SK-N-SH treated with all-trans-retinoic acid at 6 μM for 48 hours (cell line): ENCODE measurements around the gene MAP3K20.

Source experiments
- ATAC-seq: fragments of 200-7000 bp; cut with Tn5 transposase; 3 replicates; pipeline ENCODE4 v1.9.1; 2020; ENCODE audit warnings: mild to moderate bottlenecking, moderate library complexity
- ARNTL ChIP-seq: fragments of 450-650 bp; formaldehyde crosslinking; IDR thresholded peaks from 2 replicates; pipeline ENCODE4 v1.5.0; 2020; ENCODE audit warnings: low read depth, mild to moderate bottlenecking, moderate library complexity, borderline replicate concordance
- BACH2 ChIP-seq: fragments of 250-450 bp; sonication (Bioruptor Pico); IDR thresholded peaks from 2 replicates; pipeline ENCODE4 v1.9.0; 2021; ENCODE audit warnings: mild to moderate bottlenecking, borderline replicate concordance
- CREB5 ChIP-seq: fragments of 250-450 bp; sonication (Bioruptor Pico); IDR thresholded peaks from 2 replicates; pipeline ENCODE4 v1.5.1; 2020; ENCODE audit warnings: low read depth, mild to moderate bottlenecking, moderate library complexity
- CSDC2 ChIP-seq: fragments of 250-450 bp; sonication (Bioruptor Pico); IDR thresholded peaks from 2 replicates; pipeline ENCODE4 v1.5.0; 2020; ENCODE audit warnings: mild to moderate bottlenecking, moderate library complexity
- GLIS3 ChIP-seq: fragments of 250-450 bp; sonication (Bioruptor Pico); IDR thresholded peaks from 2 replicates; pipeline ENCODE4 v1.5.0; 2020; ENCODE audit warnings: mild to moderate bottlenecking, moderate library complexity
- ISL1 ChIP-seq: fragments of 250-450 bp; sonication (Bioruptor Pico); IDR thresholded peaks from 2 replicates; pipeline ENCODE4 v2.1.2; 2022; ENCODE audit warnings: mild to moderate bottlenecking, moderate library complexity
- OSR1 ChIP-seq: fragments of 250-450 bp; sonication (Bioruptor Pico); IDR thresholded peaks from 2 replicates; pipeline ENCODE4 v1.8.0; 2022; ENCODE audit warnings: moderate library complexity, mild to moderate bottlenecking, inconsistent platforms
- PATZ1 ChIP-seq: fragments of 250-450 bp; sonication (Bioruptor Pico); IDR thresholded peaks from 2 replicates; pipeline ENCODE4 v1.8.0; 2020; ENCODE audit warnings: mild to moderate bottlenecking, moderate library complexity, borderline replicate concordance
- PPARA ChIP-seq: fragments of 250-450 bp; sonication (Bioruptor Pico); IDR thresholded peaks from 2 replicates; pipeline ENCODE4 v1.5.0; 2020; ENCODE audit warnings: mild to moderate bottlenecking, borderline replicate concordance
- RARB ChIP-seq: fragments of 250-450 bp; sonication (Bioruptor Pico); IDR thresholded peaks from 2 replicates; pipeline ENCODE4 v1.8.0; 2021; ENCODE audit warnings: mild to moderate bottlenecking, moderate library complexity
- TCF4 ChIP-seq: fragments of 250-450 bp; sonication (Bioruptor Pico); IDR thresholded peaks from 2 replicates; pipeline ENCODE4 v1.8.0; 2021; ENCODE audit warnings: mild to moderate bottlenecking, moderate library complexity, borderline replicate concordance
- TOX ChIP-seq: fragments of 250-450 bp; sonication (Bioruptor Pico); IDR thresholded peaks from 2 replicates; pipeline ENCODE4 v1.8.0; 2021; ENCODE audit warnings: mild to moderate bottlenecking, moderate library complexity, borderline replicate concordance
- ZC3H10 ChIP-seq: fragments of 250-450 bp; sonication (Bioruptor Pico); IDR thresholded peaks from 2 replicates; pipeline ENCODE4 v1.5.1; 2021; ENCODE audit warnings: mild to moderate bottlenecking, moderate library complexity
- ZFP3 ChIP-seq: fragments of 250-450 bp; sonication (Bioruptor Pico); IDR thresholded peaks from 2 replicates; pipeline ENCODE4 v1.5.0; 2020; ENCODE audit warnings: mild to moderate bottlenecking, moderate library complexity
- ZNF565 ChIP-seq: fragments of 450-650 bp; formaldehyde crosslinking; conservative IDR thresholded peaks from 2 replicates; pipeline ENCODE4 v1.5.0; 2020; ENCODE audit warnings: low read depth, mild to moderate bottlenecking, moderate library complexity
- ZNF70 ChIP-seq: fragments of 450-650 bp; formaldehyde crosslinking; IDR thresholded peaks from 2 replicates; pipeline ENCODE4 v1.5.0; 2020; ENCODE audit warnings: mild to moderate bottlenecking, moderate library complexity
- TF ChIP-seq, protein P1 (sequence below): fragments of 250-450 bp; sonication (Bioruptor Pico); IDR thresholded peaks from 2 replicates; pipeline ENCODE4 v1.8.0; 2021; ENCODE audit warnings: low read depth, mild to moderate bottlenecking, moderate library complexity, borderline replicate concordance
- TF ChIP-seq, protein P2 (sequence below): fragments of 250-450 bp; sonication (Bioruptor Pico); IDR thresholded peaks from 2 replicates; pipeline ENCODE4 v1.5.0; 2020; ENCODE audit warnings: mild to moderate bottlenecking, moderate library complexity

The MAP3K20 gene

GRCh38 chr2:173099271-173099670 is 23.6 kb downstream of the MAP3K20 start:
- no peak for ATAC-seq
- TF ChIP-seq ZC3H10 (CRISPR knock-in tag) (no peak), TCF4 (CRISPR knock-in tag) (no peak), PPARA (CRISPR knock-in tag) (no peak), ZFP3 (CRISPR knock-in tag) (no peak)

- TF ChIP-seq RARB (CRISPR knock-in tag) = no peak
- no peak for TF ChIP-seq ISL1 (CRISPR knock-in tag)
- TF ChIP-seq ZFP3 (CRISPR knock-in tag) = no peak
- TF ChIP-seq PATZ1 (CRISPR knock-in tag) = no peak
- no peak for TF ChIP-seq GLIS3 (CRISPR knock-in tag)
- no peak for ATAC-seq
Observed at GRCh38 chr2:173099804-173100203, 24.2 kb downstream of the MAP3K20 start.

DNA sequence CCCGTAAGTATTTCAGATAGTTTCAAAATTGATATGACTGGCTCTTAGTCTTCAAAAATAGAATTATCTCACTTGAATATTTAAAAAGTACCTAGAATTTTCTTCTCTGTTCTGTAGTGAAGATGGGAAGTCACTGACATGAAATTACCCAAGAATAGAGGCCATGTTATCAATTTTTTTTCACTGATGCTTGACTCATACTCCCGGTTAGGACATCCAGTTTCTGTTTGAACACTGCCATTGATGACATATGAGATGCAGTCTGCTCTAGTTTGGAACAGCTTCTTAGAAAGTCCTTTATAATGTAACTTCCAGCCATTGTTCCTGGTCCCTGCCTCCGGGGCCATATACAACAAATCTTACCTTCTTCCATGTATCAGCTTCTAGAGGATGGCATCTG is 26.0 kb downstream of the MAP3K20 start:
- ATAC-seq = no peak

More for the DNA sequence above, 26.0 kb downstream of the MAP3K20 start:
- TF ChIP-seq ZFP3 (CRISPR knock-in tag) (no peak), ISL1 (CRISPR knock-in tag) (no peak), ZNF565 (CRISPR knock-in tag) (no peak), OSR1 (no peak), CREB5 (CRISPR knock-in tag) (no peak), ARNTL (CRISPR knock-in tag) (no peak), PATZ1 (CRISPR knock-in tag) (no peak), ZNF70 (CRISPR knock-in tag) (no peak), TOX (CRISPR knock-in tag) (no peak), BACH2 (CRISPR knock-in tag) (no peak), PPARA (CRISPR knock-in tag) (no peak), TCF4 (CRISPR knock-in tag) (no peak), CSDC2 (no peak), RARB (CRISPR knock-in tag) (no peak)
- TF ChIP-seq, protein P1, sequence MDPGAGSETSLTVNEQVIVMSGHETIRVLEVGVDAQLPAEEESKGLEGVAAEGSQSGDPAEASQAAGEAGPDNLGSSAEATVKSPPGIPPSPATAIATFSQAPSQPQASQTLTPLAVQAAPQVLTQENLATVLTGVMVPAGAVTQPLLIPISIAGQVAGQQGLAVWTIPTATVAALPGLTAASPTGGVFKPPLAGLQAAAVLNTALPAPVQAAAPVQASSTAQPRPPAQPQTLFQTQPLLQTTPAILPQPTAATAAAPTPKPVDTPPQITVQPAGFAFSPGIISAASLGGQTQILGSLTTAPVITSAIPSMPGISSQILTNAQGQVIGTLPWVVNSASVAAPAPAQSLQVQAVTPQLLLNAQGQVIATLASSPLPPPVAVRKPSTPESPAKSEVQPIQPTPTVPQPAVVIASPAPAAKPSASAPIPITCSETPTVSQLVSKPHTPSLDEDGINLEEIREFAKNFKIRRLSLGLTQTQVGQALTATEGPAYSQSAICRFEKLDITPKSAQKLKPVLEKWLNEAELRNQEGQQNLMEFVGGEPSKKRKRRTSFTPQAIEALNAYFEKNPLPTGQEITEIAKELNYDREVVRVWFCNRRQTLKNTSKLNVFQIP = no peak
- TF ChIP-seq, protein P2, sequence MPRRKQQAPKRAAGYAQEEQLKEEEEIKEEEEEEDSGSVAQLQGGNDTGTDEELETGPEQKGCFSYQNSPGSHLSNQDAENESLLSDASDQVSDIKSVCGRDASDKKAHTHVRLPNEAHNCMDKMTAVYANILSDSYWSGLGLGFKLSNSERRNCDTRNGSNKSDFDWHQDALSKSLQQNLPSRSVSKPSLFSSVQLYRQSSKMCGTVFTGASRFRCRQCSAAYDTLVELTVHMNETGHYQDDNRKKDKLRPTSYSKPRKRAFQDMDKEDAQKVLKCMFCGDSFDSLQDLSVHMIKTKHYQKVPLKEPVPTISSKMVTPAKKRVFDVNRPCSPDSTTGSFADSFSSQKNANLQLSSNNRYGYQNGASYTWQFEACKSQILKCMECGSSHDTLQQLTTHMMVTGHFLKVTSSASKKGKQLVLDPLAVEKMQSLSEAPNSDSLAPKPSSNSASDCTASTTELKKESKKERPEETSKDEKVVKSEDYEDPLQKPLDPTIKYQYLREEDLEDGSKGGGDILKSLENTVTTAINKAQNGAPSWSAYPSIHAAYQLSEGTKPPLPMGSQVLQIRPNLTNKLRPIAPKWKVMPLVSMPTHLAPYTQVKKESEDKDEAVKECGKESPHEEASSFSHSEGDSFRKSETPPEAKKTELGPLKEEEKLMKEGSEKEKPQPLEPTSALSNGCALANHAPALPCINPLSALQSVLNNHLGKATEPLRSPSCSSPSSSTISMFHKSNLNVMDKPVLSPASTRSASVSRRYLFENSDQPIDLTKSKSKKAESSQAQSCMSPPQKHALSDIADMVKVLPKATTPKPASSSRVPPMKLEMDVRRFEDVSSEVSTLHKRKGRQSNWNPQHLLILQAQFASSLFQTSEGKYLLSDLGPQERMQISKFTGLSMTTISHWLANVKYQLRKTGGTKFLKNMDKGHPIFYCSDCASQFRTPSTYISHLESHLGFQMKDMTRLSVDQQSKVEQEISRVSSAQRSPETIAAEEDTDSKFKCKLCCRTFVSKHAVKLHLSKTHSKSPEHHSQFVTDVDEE = no peak
- TF ChIP-seq, all 23 proteins: peak for 0
